NCI-H187 treated with DMSO at 0.1 percent for 48 hours (cell line): ENCODE measurements around the gene PC.

Experiments used
- DNase-seq: peaks from one replicate; lab custom pipeline; 2025; lab: John Stamatoyannopoulos, UW

Gene PC

GRCh38 chr11:66907751-66908630, 50.2 kb downstream of the PC start:
- DNase-seq = no peak

- DNase-seq = no peak
Measured at GRCh38 chr11:66906061-66906733, 52.0 kb downstream of the PC start.

GRCh38 chr11:66905631-66906030, 52.6 kb downstream of the PC start:
- DNase-seq = no peak

- no peak for DNase-seq
Measured at GRCh38 chr11:66904981-66905521, 53.1 kb downstream of the PC start.

- DNase-seq = no peak
Measured at GRCh38 chr11:66904561-66904960, 53.6 kb downstream of the PC start.

- no peak for DNase-seq
Measured at GRCh38 chr11:66904055-66904454, 54.1 kb downstream of the PC start.

GRCh38 chr11:66902486-66903177, 55.6 kb downstream of the PC start:
- no peak for DNase-seq

GRCh38 chr11:66901964-66902390, 56.2 kb downstream of the PC start:
- DNase-seq = no peak

- DNase-seq = no peak
Measured at GRCh38 chr11:66894141-66894540, 64.0 kb downstream of the PC start.

- no peak for DNase-seq
Measured at GRCh38 chr11:66892911-66893310, 65.3 kb downstream of the PC start.

- no peak for DNase-seq
Measured at GRCh38 chr11:66891851-66892660, 66.1 kb downstream of the PC start.

GRCh38 chr11:66889960-66890359, 68.2 kb downstream of the PC start:
- DNase-seq = no peak

- DNase-seq = no peak
Measured at GRCh38 chr11:66888282-66888681, 69.9 kb downstream of the PC start.

- DNase-seq = no peak
Measured at GRCh38 chr11:66887526-66887925, 70.7 kb downstream of the PC start.

GRCh38 chr11:66886671-66887221, 71.4 kb downstream of the PC start:
- DNase-seq = no peak

GRCh38 chr11:66885950-66886440, 72.2 kb downstream of the PC start:
- no peak for DNase-seq

GRCh38 chr11:66885469-66885868, 72.7 kb downstream of the PC start:
- no peak for DNase-seq

GRCh38 chr11:66884443-66884842, 73.7 kb downstream of the PC start:
- no peak for DNase-seq

- DNase-seq = no peak
Measured at GRCh38 chr11:66883016-66883965, 74.9 kb downstream of the PC start.

- DNase-seq = no peak
Measured at GRCh38 chr11:66882561-66883015, 75.6 kb downstream of the PC start.
